ENCODE results near the gene MCTP1.

DNA sequence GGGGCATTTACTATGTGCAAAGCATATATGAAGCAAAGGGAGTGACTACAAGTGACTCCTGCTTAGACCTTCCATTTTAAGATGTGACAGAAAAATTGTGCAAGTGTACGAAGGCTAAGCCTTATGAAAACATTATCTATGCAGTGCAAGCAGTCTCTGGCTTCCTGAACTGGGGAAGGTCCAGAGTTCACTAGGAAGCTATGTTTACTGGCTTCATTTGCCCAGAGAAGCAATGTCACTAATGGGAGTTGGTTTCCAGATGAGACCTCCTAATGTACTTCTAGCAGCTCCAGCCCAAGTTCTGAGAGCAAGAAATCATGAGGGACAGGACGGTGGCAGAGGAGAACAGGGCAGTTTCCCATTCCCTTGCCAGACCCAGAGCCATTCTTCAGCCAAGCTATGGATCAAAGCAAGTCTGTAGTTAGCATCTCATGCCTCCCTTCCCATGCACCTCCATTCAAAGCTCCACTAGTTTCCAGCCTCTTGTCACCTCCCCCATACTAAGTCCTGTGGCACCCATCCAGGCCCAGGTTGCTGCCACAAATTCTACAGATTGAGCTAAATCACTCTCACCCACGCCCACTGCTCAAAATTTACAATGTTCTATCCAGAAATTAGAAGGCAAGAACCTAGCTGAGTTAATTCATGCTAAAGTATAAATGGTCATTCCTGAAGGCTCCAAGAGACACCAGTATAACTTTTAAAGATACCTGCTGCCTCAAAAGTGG, 21.8 kb downstream of the MCTP1 start:
- TF ChIP-seq POLR2A (IDR thresholded peaks at IDR 0.05): no peak
- TF ChIP-seq, protein P1, sequence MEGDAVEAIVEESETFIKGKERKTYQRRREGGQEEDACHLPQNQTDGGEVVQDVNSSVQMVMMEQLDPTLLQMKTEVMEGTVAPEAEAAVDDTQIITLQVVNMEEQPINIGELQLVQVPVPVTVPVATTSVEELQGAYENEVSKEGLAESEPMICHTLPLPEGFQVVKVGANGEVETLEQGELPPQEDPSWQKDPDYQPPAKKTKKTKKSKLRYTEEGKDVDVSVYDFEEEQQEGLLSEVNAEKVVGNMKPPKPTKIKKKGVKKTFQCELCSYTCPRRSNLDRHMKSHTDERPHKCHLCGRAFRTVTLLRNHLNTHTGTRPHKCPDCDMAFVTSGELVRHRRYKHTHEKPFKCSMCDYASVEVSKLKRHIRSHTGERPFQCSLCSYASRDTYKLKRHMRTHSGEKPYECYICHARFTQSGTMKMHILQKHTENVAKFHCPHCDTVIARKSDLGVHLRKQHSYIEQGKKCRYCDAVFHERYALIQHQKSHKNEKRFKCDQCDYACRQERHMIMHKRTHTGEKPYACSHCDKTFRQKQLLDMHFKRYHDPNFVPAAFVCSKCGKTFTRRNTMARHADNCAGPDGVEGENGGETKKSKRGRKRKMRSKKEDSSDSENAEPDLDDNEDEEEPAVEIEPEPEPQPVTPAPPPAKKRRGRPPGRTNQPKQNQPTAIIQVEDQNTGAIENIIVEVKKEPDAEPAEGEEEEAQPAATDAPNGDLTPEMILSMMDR (IDR thresholded peaks at IDR 0.05 in 4 of 5, conservative IDR thresholded peaks at IDR 0.05 in 1 of 5): no peak
